GM18858 (cell line): ENCODE results near the gene RUNX3.

Experiments used
- ATAC-seq: cut with Tn5 transposase; IDR thresholded peaks from one replicate; pipeline ENCODE4 v1.9.1; 2021; ENCODE audit not compliant: unreplicated experiment

RUNX3 gene

GRCh38 chr1:24866211-24867083, 63.6 kb downstream of the RUNX3 start:
- no peak for ATAC-seq

GRCh38 chr1:24865587-24865986, 64.5 kb downstream of the RUNX3 start:
- ATAC-seq = no peak

- ATAC-seq = no peak
Measured at GRCh38 chr1:24865168-24865567, 64.9 kb downstream of the RUNX3 start.

GRCh38 chr1:24864370-24864777, 65.7 kb downstream of the RUNX3 start:
- no peak for ATAC-seq

- no peak for ATAC-seq
Measured at GRCh38 chr1:24862775-24863483, 67.1 kb downstream of the RUNX3 start.

GRCh38 chr1:24861821-24862727, 68.0 kb downstream of the RUNX3 start:
- ATAC-seq = no peak

- ATAC-seq = no peak
Measured at GRCh38 chr1:24860841-24861240, 69.2 kb downstream of the RUNX3 start.

- no peak for ATAC-seq
Measured at GRCh38 chr1:24859063-24860010, 70.7 kb downstream of the RUNX3 start.

- no peak for ATAC-seq
Measured at GRCh38 chr1:24858277-24858676, 71.8 kb downstream of the RUNX3 start.

- no peak for ATAC-seq
Measured at GRCh38 chr1:24857507-24858133, 72.5 kb downstream of the RUNX3 start.

- no peak for ATAC-seq
Measured at GRCh38 chr1:24856787-24857506, 73.1 kb downstream of the RUNX3 start.

- no peak for ATAC-seq
Measured at GRCh38 chr1:24855474-24855873, 74.6 kb downstream of the RUNX3 start.

GRCh38 chr1:24853649-24854048, 76.4 kb downstream of the RUNX3 start:
- no peak for ATAC-seq

- no peak for ATAC-seq
Measured at GRCh38 chr1:24850328-24850920, 79.7 kb downstream of the RUNX3 start.

GRCh38 chr1:24849672-24850295, 80.3 kb downstream of the RUNX3 start:
- no peak for ATAC-seq
